IPS-18c (cell line): ENCODE results near the gene SDK1.

Source experiments
- H3K4me3 ChIP-seq: 2 replicates; pipeline ENCODE4 v1.7.0; 2013; ENCODE audit warnings: low read depth, mild to moderate bottlenecking, low read length, moderate library complexity; ENCODE audit not compliant: insufficient read depth
- H3K9me3 ChIP-seq: one replicate; pipeline ENCODE4 v1.6.1; 2013; ENCODE audit warnings: mild to moderate bottlenecking, low read length, moderate library complexity; ENCODE audit not compliant: control insufficient read depth, insufficient read depth

The SDK1 gene

DNA sequence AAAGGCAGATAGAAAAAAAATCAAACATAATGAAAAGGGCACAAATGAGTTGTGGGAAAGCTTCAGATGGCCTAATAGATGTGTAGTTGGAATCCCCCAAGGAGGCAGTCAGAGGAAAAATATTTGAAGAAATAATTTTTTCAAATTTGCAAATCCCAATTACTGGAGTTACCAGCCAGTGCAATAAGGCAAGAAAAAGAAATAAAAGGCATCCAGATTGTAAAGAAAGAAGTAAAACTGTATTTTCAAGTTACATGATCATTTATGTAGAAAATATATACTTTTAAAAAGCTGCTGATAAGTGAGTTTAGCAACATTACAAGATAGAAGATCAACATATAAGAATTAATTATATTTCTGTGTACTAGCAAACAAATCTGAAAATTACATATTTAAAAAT, 329.0 kb downstream of the SDK1 start:
- Histone ChIP-seq H3K4me3 (no peak overlapping the region), H3K9me3 (no peaks in the 10 kb centered on the region)

DNA sequence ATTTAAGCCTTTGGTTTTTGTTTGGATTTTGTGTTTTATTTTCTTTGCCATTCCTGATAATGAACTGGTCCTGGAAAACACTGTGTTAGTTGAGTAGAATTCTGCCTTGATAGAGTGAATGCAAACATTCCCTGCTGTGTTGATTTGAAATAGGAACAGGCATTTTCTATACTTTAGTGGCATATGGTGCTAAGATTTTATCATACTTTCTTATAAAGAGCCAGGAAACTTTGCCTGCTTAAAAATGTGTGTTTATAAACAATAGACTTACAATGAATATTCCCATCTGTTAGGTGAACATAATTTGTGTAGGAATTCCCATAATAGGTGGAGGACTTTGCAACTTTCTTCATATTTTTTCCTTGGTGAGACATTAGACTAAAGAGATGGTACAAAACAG, 333.3 kb downstream of the SDK1 start:
- Histone ChIP-seq H3K9me3 (no peaks in the 10 kb centered on the region), H3K4me3 (no peak overlapping the region)

DNA sequence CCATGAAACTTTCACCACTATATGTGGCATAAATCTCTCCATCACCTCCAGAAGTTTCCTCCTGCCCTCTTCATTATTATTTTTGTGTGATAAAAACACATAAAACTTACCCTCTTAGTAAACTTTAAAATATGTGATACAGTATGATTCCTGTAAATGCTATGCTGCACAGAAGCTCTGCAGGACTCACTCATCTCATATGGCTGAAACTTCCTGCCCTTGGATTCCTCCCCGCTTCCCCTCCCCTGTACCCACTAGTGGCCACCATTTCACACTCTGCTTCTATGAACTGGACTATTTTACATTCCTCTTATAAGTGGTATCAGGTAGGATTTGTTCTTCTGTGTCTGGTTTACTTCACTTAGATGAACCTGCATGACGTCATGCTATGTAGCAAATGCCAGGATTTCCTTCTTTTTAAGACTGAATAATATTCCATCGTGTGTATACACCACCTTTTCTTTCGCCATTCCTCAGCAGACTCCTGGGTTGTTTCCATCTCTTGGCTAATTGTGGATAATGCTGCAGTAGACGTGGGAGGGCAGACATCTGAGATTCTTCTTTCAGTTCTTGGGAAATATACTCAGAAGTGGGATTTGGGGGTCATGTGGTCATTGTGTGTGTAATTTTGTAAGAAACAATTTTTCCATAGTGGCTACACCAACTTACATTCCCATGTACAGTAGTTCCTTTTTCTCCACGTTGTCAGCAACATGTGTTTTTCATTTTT, 335.2 kb downstream of the SDK1 start:
- Histone ChIP-seq H3K4me3 (no peak overlapping the region), H3K9me3 (no peaks in the 10 kb centered on the region)

DNA sequence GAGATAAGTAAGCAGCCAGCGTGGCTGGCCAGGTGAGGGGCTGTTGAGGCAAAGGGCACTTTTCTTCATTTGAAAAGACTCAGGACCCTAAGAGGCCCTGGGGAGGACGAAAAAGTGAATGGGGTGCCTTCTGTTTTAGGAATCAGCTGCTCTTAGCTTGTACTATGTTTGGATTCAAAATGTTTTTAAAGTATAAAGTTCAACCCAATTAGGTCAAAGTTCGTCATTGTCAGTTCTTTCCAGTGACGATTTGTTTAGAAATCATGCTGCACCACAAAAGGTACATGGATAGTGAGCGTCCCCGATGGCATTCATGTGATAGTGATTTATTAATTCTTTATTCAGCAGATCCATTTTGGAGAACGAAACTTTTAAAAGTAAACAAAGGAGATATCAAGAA, 338.2 kb downstream of the SDK1 start:
- no peak overlapping the region for H3K4me3 ChIP-seq

DNA sequence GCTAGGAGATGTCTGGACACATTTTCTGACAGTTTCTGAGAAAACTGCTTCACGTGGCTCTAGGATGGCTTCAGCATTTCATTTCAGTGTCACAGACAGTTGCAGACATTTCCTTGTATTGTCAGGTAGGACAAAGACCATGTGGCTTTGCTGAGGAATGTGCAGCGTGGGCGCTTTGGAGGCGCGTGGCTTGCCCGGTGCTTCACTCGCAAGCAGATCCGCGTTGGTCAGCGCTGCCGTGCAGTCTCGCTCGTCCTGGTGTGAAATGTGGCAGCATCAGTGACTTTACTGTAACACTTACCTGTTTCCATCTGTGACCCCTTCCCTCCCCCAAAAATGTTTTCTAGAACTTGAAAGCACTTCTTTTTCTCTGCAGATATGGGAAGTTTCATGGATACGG, 340.5 kb downstream of the SDK1 start:
- Histone ChIP-seq H3K4me3 (no peak overlapping the region), H3K9me3 (no peaks in the 10 kb centered on the region)

More for the DNA sequence above, 338.2 kb downstream of the SDK1 start:
- no peaks in the 10 kb centered on the region for H3K9me3 ChIP-seq

DNA sequence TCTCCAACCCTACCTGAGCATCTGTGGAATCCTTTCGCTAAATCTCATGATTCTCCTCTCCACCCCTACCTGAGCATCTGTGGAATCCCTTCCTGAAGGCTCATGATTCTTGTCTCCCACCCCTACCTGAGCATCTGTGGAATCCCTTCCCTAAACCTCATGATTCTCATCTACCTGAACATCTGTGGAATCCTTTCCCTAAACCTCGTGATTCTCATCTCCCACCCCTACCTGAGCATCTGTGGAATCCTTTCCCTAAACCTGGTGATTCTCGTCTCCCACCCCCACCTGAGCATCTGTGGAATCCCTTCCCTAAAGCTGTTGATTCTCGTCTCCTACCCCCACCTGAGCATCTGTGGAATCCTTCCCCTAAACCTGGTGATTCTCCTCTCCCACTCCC, 342.0 kb downstream of the SDK1 start:
- H3K9me3 ChIP-seq = no peaks in the 10 kb centered on the region
- no peak overlapping the region for H3K4me3 ChIP-seq

DNA sequence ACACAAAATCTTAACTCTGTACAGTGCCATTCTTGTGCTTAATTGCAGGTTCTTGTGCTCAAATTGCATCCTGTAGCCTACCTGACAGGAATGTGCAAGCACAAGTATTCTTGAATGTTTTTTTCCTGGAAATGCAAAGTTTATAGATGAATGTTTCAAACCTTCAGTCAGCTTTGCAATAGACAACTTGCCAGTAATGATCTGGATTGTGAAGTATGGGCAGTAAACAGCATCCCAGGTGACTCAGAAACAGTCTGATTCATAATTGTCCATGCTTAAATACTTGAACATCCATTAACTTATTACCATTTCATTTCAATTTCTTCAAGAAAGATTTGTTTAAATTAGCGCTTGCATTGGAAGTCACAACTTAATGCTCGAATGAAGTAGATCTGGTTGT, 347.2 kb downstream of the SDK1 start:
- Histone ChIP-seq H3K4me3 (no peak overlapping the region), H3K9me3 (no peaks in the 10 kb centered on the region)

DNA sequence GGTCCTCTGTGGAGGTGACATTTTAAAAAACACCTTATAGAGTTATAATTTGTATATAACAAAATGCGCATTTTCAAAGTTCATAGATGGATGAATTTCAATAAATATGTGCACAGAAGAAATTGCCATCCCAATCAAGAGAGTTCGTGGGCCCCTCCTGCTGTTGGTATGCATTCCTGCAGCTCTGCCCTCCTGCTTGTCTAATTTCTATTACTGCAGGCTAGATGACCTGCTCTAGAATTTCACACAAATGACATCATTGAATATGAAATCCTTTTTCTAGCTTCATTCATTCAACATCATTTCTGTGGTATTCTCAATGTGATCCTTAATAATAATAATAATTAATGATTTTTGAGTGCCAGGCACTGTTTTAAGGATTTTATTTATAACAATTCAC, 348.2 kb downstream of the SDK1 start:
- Histone ChIP-seq H3K4me3 (no peak overlapping the region), H3K9me3 (no peaks in the 10 kb centered on the region)

DNA sequence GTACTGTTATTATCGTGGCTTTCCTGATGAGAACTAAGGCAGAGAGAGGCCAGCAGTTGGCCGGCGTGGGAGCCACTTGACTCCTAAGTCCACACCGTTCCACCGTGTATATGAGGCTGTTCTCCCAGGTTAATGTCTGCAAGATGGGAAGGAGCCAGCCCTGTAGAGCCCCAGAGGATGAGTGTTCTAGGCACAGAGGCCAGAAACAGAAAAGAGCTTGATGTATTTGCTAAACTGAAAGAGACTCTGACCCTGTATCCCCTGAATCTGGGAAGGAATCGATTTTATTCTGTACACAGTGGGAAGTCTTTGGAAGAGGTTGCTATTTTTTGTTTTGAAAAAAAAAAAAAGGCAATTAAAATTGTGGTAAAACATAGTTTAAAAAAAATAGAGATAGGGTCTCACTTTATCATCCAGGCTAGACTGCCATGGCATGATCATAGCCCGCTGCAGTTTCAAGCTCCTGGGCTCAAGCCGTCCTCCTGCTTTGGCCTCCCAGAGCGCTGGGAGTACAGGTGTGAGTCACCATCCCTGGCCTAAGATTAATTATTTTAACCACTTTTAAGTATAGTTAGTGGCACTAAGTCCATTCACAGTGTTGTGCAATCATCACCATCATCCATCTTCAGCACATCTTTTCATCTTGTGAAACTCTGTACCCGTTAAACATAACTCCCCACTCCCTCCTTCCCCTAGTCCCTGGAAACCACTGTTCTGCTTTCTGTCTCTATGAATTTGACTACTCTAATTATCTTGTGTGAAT, 348.8 kb downstream of the SDK1 start:
- Histone ChIP-seq H3K4me3 (no peak overlapping the region), H3K9me3 (no peaks in the 10 kb centered on the region)

DNA sequence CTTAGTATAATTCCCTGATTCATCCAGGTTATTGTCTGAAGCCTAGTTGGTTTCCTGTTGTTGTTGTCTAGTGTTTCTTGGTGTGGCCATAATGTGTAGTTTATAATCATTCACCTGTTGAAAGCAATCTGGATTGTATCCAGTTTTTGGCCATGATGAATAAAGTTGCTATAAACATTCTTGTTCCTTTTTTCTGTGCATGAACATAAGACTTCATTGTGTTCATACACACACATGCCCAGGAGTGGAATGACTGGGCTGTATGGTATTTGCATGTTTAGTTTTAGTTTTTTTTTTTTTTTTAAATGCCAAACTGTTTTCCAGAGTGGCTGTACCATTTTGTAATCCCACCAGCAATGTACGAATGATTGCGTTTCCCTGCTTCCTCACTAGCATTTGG, 349.8 kb downstream of the SDK1 start:
- Histone ChIP-seq H3K4me3 (no peak overlapping the region), H3K9me3 (no peaks in the 10 kb centered on the region)

DNA sequence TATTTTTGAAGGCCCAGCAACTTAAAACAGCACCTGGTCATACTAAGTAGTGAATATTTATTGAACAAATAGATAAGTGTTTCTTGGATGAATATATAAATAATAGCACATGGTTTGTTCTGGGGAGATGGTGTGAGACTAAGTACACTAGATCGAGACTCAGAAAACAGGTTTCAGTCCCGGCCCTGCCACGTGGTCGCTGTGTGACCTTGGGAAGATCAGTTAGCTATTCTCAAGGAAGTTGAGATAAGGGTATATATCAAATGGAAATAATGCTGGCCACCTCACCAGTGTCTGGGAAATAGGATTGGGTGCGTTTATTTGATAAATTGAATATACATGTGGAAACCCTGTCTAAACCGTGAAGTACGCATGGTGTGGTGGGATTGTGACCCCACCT, 354.6 kb downstream of the SDK1 start:
- Histone ChIP-seq H3K4me3 (no peak overlapping the region), H3K9me3 (no peaks in the 10 kb centered on the region)

DNA sequence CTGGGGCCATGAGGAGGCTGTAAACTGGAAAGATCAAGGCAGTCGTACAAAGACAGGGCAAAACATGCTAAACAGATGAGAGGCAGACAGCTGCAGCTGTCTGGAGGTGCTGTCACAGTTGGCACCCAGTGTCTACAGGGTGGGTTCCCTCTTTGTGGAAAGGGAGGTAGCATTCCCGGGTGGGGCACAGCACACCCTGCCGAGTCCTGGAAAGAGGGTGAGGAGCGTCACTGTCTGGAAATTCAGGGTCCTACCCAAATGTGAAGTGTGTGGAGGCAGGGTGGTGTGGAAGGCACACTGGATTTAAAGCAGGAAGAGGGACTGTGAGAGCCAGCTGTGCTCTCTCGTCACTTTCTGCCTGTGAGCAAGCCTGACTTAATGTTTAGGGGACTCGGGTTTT, 356.2 kb downstream of the SDK1 start:
- Histone ChIP-seq H3K4me3 (no peak overlapping the region), H3K9me3 (no peaks in the 10 kb centered on the region)

DNA sequence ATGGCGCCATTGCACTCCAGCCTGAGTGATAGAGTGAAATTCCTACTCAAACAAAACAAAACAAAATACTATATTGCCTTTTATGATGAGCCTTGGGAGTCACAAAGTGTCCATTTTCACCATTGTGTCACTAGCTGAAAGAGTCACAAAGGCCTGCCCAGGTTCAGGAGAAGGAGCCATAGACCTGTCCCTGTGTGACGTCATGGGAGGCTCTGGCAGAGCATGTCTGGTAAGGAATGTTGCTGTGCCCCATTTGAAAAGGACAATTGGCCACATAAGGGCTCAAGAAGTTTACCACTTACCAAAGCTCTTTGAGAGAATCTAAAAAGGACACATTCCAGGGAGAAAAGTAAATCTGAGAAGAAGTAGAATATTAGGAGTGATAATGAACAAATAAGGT, 367.7 kb downstream of the SDK1 start:
- Histone ChIP-seq H3K9me3 (no peaks in the 10 kb centered on the region), H3K4me3 (no peak overlapping the region)

DNA sequence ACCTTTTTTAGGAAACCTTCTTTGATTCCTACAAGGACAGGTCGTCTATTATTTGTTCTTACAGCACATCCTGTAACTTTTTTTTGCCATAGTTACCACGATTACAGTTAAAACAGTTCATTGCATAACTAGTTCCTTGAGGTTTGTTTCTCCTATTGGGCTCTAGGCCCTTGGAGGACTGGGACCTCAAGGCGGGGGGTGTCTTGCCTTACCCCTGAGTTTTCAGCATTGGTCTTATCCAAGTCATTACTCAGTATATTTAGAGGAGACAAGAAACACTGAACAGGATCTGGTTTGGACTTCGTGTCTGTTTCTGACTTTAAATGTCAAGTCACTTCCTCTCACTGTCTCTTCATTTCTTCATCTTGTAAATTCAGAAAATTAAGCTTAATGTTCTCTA, 369.8 kb downstream of the SDK1 start:
- no peak overlapping the region for H3K4me3 ChIP-seq
- no peaks in the 10 kb centered on the region for H3K9me3 ChIP-seq

DNA sequence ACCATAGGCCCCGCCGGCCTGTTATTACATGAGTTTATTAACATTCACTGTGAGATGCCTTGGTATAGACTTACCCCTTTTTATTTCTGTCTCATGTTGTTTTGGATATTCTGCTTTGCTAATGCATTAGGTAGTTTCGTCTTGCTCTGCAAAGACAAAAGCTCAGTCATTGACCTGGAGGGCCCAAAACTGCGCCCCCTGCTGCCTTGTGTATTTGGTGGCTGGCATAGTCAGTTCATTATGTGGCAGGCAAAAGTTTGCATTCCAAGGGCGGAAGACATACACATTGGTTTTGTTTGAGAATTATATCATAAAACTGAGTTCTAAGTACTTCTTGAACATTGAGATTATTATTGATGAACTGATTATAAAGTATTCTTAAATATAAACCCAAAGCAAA, 372.5 kb downstream of the SDK1 start:
- H3K9me3 ChIP-seq = no peaks in the 10 kb centered on the region
- no peak overlapping the region for H3K4me3 ChIP-seq

DNA sequence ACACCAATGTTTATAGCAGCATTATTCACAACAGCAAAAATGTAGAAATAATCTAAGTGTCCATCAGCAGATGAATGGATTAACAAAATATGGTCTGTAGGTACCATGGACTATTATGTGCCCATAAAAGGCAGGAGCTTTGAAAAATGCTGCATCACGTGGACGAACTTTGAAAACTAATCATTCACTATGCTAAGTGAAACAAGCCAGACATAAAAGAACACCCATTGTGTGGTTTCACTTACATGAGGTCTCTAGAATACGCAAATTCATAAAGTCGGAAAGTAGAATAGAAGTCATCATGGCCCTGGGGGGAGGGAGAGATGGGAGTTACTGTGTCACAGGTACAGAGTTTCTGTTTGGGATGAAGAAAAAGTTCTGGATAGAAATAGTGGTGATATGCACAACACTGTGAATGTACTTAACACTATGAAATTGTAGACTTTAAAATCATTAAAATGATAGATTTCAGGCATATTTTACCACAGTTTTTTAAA, 377.3 kb downstream of the SDK1 start:
- H3K4me3 ChIP-seq = no peak overlapping the region
- no peaks in the 10 kb centered on the region for H3K9me3 ChIP-seq

DNA sequence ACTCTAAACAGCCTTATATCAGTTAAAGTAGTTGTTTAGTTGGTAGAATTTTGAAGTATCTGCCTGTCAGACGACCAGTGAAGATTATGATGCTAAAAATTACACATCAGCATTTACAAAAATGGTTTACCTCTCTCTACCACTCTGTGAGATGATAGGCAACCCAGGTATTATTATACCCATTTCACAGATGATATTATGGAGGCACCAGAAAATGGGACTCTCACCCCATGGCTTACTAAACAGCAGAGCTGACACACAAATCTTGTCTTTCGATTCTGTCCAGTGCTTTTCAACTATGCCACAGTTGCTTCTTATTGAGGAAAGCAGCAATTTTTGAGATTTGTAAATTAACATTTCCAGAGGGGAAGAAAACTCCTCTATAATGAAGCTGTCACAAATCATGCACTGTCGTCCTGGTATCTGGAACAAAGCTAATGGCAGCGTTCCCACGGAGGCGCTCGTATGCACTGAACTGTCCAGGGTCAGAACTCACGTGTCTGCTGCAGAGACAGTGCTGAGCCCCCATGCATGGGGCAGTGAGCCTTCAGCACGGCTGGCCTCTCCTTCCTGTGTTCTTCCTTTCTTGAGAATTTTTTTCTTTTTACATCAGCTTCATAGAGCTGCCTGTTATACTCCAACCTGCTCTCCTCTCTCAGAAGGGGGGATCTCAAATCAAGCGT, 381.1 kb downstream of the SDK1 start:
- no peak overlapping the region for H3K4me3 ChIP-seq
- no peaks in the 10 kb centered on the region for H3K9me3 ChIP-seq
